NK-92 (cell line): ENCODE results near the gene AUTS2.

Experiments used
- DNase-seq: peaks from one replicate; lab custom pipeline; 2025; ENCODE audit not compliant: unreplicated experiment; lab: John Stamatoyannopoulos, UW

Gene AUTS2

DNA sequence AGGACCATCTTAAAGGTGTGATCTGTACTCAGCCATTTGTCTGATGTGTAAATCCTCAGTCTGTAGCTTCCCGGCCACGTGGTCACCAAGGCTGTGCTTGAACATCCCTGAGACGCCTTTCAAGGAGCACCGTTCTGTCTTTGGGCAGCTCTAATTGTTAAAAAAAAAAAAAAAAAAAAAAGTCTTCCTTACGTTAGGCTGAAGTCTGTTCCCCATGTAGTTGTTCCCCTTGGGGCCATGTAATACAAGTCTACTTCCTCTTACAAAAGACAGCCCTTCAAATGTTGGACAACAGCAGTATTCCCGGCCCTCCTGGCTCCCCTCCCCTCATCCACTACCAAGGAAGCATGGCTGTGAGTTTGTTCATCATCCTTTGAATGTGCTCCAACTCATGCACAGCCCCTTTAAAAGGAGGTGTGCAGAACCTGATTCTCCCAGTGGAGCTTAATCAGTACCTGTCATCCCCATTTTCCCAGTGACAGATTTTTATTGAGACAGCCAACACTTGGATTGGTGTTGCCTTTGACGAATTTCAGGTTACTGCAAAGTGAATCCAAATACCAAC, 1141.5 kb downstream of the AUTS2 start:
- no peak for DNase-seq

DNA sequence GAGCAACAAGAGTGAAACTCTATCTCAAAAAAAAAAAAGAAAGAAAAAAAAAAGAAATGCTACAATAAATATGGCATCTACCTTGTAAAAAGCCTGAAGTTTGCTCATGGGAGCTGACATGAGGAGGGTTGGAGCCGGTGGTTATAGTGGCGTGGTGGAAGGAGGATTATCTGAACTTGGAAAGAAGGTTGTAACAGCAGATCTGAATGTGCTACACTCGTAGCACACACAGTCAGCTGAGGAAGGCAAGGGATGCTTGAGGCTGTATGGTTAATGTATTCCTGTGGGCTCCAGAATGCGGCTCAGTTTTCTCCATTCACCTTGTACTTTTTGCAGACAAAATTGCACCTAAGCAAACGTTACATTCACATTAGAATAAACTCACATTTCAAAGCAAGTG, 1143.4 kb downstream of the AUTS2 start:
- no peak for DNase-seq

DNA sequence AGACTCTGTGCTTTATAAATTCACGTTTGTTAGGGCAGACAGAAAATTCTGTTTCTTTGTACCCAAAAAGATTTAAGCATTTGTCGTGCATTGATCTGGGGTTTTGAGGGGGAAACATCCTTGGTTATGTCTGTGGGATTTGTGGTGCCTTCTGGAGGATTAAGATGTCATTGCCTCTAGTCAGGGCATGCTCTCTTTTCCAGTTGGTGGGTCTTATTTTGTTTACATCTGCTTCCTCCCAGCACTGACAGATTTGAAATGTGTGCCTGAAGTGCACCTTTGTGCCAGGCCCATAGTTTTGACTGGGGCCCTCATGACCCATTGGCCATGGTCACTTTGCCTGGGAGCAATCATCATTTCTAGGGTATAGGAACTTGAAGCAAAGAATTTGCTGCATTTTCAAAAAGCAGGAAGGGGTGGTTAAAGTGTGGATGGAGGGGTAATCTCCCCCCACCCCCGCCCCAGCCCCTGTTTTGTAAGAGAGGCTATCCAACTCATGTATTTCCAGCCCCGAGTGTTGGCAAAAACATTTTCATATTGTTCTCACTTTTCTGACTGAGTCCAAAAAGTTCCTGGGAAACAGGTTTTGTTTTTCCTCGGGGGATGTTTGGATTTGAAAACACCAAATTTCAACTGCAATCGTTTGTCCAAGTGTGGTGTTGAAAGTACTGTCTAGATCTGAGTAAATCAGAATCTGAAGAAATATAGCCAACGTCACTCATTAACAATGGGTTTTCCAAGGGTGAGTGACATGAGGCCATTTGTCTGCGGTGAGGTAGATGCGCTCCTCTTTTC, 1145.5 kb downstream of the AUTS2 start:
- no peak for DNase-seq

DNA sequence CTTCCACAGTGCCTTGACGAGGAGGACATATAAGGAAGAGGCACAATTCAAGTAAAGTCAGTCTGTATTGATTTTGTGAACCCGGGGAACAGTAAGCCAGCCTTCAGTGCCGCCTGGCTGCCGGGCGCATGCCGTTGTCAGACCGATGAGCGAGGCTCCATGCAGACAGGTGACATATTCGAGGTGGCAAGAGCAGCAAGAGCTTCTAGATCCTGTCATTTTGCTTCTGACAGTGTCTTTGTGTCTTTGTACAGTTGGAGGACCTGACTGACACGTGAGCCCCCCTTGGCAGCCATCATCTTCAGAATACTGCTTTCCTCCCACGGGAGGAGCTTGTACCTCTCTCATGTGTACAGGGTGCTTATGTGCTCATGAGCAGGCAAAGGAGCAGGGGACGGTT, 1146.2 kb downstream of the AUTS2 start:
- DNase-seq: no peak

DNA sequence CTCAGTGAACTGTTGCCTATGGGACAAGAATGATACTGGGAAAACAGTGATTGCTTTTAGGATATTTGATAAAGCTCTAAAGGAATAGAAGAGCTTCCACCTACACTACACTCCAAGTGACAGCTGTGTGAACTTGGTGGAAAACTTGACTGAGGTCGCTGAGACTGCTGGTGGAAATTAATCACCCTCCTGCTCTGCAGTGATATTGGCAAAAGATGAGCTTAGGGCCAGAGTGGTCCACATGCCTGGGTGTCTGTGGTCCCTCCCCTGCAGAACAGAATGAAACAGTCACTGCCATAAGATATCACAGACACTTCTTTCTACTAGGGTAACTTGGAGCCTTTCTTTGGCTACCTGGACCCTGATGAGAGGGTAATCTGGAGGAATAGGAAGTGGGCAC, 1151.6 kb downstream of the AUTS2 start:
- no peak for DNase-seq

DNA sequence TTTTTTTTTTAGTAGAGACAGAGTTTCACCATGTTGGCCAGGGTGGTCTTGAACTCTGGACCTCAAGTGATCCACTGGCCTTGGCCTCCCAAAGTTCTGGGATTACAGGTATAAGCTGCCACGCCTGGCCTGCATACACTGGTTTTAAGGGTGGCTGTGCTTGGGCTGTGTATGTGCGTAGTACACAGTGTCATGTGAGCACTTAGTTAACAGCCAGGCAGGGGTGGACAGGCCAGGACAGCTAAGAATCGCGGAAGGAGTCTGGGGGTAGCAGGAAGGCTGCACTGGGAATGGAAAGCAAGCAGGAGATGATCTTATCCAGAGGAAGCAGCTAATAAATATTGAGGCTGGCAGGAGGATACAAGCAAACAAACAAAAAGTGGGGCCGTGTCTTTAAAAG, 1153.6 kb downstream of the AUTS2 start:
- DNase-seq: no peak

DNA sequence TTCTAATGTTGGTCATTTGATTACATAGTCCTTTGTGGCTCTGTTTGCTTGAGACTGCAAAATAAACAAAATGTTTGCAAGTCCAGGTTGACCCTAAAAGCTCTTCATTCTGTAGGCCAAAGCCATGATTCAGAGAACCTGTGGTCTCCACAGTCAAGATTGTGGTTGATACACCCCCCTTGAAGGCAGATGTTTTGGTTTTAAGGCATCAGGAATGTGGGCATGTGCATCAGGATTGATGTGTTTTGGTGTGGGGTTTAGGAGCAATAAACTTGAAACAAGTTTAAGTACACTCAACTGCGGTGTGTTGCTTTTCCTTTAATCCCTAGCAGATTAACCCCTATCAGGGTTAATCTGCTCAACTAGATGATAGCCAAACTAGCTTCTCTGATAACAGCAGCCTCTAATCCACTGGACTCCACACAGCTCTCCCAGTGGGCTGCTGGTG, 1154.5 kb downstream of the AUTS2 start:
- DNase-seq: no peak

DNA sequence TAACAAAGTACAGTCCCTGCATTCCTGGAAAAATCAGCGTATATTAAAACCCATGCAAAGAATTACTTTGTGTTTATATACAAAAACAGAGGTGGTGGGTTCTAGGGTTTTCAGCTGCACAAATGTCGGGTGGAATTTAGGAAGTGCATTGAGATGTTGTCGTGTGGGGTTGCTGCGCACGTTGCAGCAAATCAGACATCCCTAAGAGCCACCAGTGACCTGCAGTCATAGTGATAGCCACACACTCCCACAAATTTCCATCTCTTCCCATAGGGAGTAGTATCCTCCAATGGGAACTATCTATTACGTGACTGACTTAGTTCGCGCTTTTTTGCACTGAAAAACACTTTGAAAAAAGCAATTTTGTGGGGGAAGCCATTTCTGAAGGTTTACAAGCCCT, 1158.5 kb downstream of the AUTS2 start:
- no peak for DNase-seq

DNA sequence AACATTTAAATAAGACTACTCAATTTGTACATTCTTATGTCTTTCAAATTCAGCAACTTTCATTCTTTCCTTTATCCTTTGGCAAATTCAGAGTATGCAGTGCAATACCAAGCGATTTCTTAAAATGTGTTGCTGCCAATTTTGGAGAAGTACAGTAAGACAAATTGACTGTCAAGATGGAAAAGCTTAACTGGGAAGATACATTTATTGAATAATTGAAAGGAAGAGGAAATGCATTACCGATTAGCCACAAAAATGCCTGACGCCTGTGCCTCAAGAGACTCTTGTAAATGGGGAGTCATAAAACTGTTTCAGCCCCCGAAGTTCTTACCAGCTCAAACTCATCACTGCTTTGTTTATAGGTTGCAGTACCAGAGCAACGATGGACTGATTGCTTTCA, 1160.4 kb downstream of the AUTS2 start:
- DNase-seq: no peak

DNA sequence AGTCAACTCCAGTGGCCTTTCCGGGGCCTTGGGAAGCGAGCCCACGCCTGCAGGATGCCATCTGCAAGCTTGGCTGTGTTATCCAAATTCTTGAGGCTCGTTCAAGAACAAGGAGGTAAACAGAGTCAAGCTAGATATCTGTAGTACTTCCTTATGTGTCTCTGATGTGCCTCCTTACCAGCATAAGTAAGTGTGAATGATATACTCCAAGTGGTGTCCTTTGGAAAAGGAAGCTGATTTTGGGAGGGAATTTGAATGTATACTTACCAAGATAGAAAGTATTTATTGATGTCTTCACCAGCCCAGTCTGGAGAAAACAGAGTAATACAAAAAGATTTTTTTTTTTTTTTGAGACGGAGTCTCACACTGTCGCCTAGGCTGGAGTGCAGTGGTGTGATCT, 1161.4 kb downstream of the AUTS2 start:
- no peak for DNase-seq

DNA sequence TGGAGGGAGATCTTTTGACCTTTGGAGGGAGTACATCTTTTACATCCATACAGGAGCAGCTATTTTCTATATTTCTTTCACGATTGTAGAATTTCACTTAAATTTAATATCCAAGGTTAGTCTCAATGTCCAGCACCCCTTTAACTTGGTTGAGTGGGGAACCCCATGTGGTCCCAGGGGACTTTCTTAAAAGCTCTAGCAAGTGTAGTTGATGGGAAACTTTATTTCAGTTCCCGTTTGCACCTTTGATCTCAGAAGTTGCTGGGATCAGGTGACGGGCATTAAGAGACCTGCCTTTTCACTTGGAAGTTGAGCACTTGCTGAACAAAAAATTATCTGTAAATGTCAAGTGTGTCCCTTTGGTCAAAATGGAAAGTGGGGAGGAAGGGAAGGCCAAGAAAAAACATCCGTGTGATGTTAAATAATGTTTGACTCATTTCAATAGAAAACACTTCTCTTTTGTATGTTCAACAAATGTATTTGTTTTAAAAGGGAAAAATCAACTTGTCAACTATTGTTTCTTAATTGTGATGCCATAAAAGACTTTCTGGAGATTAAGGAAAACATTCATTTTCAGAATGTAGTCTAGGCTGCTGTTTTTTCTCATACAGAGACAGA, 1163.5 kb downstream of the AUTS2 start:
- no peak for DNase-seq

DNA sequence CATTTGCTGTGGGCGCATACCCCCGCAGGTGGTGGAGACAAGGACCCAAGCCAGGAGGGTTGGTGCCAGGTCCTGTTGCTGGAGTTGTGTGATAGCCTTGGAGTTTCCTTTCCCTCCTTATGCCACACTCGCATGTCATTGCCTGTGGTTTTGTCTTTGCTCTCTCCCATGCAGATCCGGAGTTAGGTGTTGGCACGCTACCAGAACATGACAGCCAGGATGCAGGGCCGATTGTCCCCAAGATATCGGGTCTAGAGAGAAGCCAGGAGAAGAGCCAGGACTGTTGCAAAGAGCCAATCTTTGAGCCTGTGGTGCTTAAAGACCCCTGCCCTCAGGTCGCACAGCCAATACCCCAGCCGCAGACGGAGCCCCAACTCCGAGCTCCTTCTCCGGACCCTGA, 1164.4 kb downstream of the AUTS2 start:
- DNase-seq: no peak

DNA sequence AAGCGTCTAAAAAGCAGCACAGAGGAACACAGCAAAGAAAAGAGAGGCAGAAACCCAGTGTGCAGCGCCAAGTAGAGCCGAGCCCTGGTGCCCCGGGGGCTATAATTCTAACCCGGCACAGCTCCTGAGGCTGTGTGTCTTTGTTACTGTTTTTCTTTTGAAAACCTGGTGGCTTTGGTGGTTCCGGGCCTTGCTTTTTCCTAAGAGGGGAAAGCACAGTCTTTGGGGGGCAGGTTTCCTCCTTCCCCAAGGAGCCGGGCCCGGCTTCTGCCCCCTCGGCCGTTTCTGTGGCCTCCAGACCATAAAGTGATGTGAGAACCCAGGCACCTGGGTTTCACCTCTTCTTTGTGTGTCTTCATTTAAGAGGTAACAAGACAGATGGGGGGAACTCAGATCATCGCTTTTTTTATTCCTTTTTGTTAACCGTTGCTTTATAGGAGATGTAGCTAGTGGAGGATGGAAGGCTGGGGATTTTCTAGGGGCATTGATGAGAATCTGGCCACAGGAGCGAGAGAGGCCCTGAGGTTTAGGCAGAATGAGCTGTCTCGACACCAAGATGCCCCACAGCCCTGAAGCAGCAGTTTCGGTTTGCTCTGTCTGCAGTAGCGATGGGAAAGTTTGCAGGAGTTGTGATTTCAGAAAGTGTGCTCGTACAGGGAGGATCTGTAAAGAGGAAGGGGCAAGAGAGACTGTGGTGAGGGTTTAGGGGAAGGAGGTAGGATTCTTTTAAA, 1165.9 kb downstream of the AUTS2 start:
- no peak for DNase-seq

DNA sequence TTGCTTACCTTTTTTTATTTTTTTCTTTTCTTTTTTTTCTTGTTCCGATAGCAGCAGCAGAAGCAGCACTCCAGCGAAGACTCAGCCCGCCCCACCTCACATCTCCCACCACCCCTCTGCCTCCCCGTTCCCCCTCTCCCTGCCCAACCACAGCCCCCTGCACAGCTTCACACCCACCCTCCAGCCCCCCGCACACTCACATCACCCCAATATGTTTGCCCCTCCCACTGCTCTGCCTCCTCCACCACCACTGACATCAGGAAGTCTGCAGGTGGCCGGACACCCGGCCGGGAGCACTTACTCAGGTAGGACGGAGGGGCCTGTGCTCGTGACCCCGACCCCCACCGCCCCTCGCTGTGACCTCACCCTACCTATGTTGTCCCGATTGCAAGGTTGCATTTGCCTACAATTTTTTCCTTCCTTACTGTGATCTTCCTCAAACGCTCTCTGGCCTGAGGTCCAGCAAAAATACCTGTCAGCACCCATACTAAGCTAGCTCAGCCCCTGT, 1166.5 kb downstream of the AUTS2 start:
- no peak for DNase-seq

DNA sequence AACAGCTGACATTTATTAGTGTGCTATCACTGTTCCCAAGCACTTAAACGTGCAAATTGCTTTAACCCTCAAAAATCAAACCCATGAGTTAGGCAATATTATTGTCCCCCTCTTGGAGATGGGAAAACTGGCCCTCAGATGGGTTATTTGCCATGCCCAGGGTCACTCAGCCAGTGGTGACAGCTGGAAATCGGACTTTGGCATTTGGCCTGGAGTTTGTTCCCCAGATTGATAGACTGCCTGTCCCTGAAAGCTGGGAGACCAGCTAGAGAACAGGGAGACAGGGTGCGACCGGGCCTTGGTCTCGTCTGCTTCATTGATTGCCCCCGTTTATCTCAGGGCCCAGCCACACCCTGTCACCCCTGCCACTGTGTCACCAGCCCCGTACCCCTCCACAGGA, 1167.4 kb downstream of the AUTS2 start:
- DNase-seq: no peak

DNA sequence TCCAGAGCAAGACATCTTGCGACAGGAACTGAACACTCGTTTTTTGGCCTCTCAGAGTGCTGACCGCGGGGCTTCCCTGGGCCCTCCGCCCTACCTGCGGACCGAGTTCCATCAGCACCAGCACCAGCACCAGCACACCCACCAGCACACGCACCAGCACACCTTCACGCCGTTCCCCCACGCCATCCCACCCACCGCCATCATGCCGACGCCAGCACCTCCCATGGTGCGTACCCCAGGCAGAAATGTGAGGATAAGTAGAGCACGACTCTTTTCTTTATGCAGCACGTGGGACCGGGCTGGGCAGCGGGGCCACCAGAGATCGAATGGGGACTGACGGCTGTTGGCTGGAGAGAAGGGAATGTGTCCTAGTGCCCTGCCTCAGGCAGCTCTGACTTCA, 1167.8 kb downstream of the AUTS2 start:
- DNase-seq: no peak

DNA sequence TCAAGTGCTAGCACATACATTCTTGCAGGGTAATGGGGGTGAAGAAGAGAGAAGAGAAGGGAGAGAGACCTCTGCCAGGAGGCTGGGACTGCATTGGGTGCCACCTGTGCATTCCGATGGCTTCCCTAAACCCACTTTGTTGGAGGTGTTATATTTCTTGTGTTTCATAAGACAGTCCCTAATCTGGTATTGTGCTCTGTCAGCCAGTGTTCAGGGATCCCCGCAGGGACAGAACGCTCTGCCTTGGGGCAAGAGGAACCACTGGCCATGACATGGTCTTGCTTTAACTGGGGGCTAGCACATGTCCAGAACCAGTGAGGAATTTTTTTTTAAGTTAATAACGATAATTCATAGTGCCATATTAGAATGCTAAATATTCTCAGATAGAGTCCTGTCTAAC, 1168.4 kb downstream of the AUTS2 start:
- no peak for DNase-seq

DNA sequence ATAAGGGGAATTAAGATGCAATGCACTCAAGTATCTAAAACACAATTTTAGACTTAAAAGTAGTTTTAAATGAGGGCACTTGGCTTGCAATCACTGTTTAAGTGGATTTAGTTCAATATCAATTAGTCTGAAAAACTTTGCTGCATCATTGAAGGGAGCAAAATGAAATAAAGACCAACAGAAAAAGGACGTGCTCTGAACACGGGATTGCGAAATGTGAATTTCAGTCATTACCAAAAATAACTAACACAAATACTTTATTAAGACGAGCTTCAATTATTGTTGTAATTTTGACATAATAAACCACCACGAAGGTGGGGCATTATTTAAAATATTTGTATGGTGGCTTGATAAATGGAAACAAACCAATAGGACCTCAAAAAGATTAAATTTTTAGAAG, 1171.9 kb downstream of the AUTS2 start:
- DNase-seq: no peak

DNA sequence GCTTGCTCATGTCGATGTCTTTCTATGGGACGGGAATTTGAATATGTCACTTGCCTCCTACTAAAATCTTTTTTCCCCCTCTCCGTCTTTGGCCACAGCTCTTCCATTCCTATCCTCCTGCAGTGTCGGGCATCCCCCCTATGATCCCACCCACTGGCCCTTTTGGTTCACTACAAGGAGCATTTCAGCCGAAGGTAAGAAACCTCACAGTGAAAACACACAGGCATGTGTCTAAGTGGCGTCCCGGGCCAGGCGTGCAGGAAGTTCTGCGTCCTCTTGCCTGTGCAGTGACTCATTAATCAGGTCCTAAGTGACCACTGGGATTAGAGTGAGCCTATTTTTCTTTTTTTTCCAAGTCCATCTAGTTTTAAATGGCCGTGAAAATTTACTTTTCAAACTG, 1173.2 kb downstream of the AUTS2 start:
- no peak for DNase-seq

DNA sequence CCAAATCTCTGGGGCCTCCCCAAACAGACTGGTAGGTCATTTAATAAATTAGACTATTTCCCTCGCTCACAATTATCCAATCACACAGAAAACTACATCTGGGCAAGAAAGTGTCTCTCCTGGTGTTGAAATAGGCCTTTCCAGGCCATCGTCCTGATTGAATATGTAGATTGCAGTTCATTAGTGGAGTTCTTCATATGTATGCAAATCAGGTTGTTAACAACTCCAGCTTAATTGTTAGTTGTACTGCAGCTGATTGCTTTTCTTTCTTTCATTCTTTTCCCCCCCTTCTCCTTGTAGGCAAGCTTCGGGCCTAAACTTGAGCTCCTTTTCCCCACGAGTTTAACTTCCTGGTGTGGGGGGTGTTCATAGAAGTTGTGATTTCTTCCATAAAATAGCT, 1174.6 kb downstream of the AUTS2 start:
- DNase-seq: no peak

DNA sequence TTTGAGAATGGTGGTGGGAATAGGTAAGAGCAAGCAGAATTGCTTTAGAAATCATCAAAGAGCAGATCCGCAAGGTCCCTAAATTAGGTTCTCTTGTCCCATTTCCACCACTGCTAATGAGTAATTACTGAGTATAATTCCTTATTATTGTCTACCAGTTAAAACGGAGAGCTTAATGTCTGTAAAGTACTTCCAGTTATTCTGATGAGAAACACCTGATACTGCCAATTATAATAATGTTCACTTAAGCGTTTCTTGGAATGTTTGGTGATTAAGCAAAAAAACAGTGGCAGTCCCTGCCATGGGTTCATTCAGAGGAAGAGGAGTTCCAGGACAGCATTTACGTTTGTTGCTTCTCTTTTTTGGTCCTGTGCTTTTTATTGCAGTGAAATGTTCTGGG, 1175.1 kb downstream of the AUTS2 start:
- DNase-seq: no peak
